NCI-H2107 treated with DMSO at 0.1 percent for 48 hours (cell line): ENCODE measurements around the gene KMO.
A peak's percentile ranks its signal among the peaks of the same experiment; 100 is the strongest.

ENCODE experiments used
- DNase-seq: peaks from one replicate; lab custom pipeline; 2025; ENCODE audit not compliant: unreplicated experiment; lab: John Stamatoyannopoulos, UW

The KMO gene

GRCh38 chr1:241532162-241532531 is at the start of gene KMO:
Gene KMO (plus strand): TSS chr1:241532378. CDS start chr1:241532445, 67 bp downstream.
- DNase-seq: peak; percentile 26

GRCh38 chr1:241482761-241483250 is 49.4 kb upstream of the KMO start:
- DNase-seq: no peak

GRCh38 chr1:241485145-241485544 is 47.0 kb upstream of the KMO start:
- DNase-seq: no peak

- DNase-seq: peak; percentile 48
Observed at GRCh38 chr1:241485554-241485992, 46.6 kb upstream of the KMO start.

- DNase-seq: no peak
Observed at GRCh38 chr1:241488739-241489138, 43.4 kb upstream of the KMO start.

- DNase-seq: peak; percentile 34
Observed at GRCh38 chr1:241495741-241496140, 36.4 kb upstream of the KMO start.

- DNase-seq: peak; percentile 9
Observed at GRCh38 chr1:241499910-241500309, 32.3 kb upstream of the KMO start.

- DNase-seq: no peak
Observed at GRCh38 chr1:241503444-241503843, 28.7 kb upstream of the KMO start.

- no peak for DNase-seq
Observed at GRCh38 chr1:241507189-241507863, 24.9 kb upstream of the KMO start.

GRCh38 chr1:241513378-241513777 is 18.8 kb upstream of the KMO start:
- no peak for DNase-seq

GRCh38 chr1:241518476-241519307 is 13.5 kb upstream of the KMO start:
- DNase-seq: peak; percentile 15

GRCh38 chr1:241519308-241520079 is 12.7 kb upstream of the KMO start, which contains the start of gene FH:
Gene FH (minus strand): TSS chr1:241519755. CDS start chr1:241519722, 33 bp downstream.
- peak; percentile 100 for DNase-seq

- DNase-seq: no peak
Observed at GRCh38 chr1:241520080-241520465, 12.1 kb upstream of the KMO start.

GRCh38 chr1:241521718-241522117 is 10.5 kb upstream of the KMO start:
- DNase-seq: no peak

GRCh38 chr1:241525026-241525425 is 7.2 kb upstream of the KMO start:
- DNase-seq: no peak

GRCh38 chr1:241527146-241527545 is 5.0 kb upstream of the KMO start:
- DNase-seq: no peak

- peak; percentile 96 for DNase-seq
Observed at GRCh38 chr1:241531195-241532161, 700 bp upstream of the KMO start.

GRCh38 chr1:241532864-241533263 is 686 bp downstream of the KMO start:
- no peak for DNase-seq

GRCh38 chr1:241533326-241534115 is 1.3 kb downstream of the KMO start:
- peak; percentile 9 for DNase-seq
